HEK293 (cell line): Measurements from ENCODE around the gene MECP2.

Source experiments
- EGR2 ChIP-seq: fragments of 450-650 bp; formaldehyde crosslinking; IDR thresholded peaks from 2 replicates; pipeline ENCODE4 v1.5.1; 2016; ENCODE audit warnings: low read depth, missing biosample characterization, missing genetic modification characterization
- MYNN ChIP-seq: fragments of 450-650 bp; formaldehyde crosslinking; IDR thresholded peaks from 2 replicates; pipeline ENCODE4 v1.5.1; 2016; ENCODE audit warnings: missing biosample characterization, missing genetic modification characterization, borderline replicate concordance
- TCF7L2 ChIP-seq: IDR thresholded peaks from 2 replicates; pipeline ENCODE4 v1.6.1; 2011; ENCODE audit warnings: low read depth, mild to moderate bottlenecking, inconsistent platforms, low read length, moderate library complexity, borderline replicate concordance
- TRIM28 ChIP-seq: IDR thresholded peaks from 2 replicates; pipeline ENCODE4 v1.6.1; 2011; ENCODE audit warnings: low read length, control low read depth, borderline replicate concordance
- YY1 ChIP-seq: fragments of 450-650 bp; formaldehyde crosslinking; IDR thresholded peaks from 2 replicates; pipeline ENCODE4 v1.5.1; 2018; ENCODE audit warnings: missing biosample characterization, missing genetic modification characterization
- ZBTB20 ChIP-seq: fragments of 450-650 bp; formaldehyde crosslinking; IDR thresholded peaks from 2 replicates; pipeline ENCODE4 v1.5.1; 2016; ENCODE audit warnings: missing biosample characterization, missing genetic modification characterization
- ZFP3 ChIP-seq: fragments of 450-650 bp; formaldehyde crosslinking; IDR thresholded peaks from 2 replicates; pipeline ENCODE4 v1.5.1; 2016; ENCODE audit warnings: low read depth, missing biosample characterization, missing genetic modification characterization
- ZNF311 ChIP-seq: fragments of 450-650 bp; formaldehyde crosslinking; IDR thresholded peaks from 2 replicates; pipeline ENCODE4 v1.5.1; 2017; ENCODE audit warnings: missing biosample characterization, missing genetic modification characterization, borderline replicate concordance
- ZNF48 ChIP-seq: fragments of 450-650 bp; formaldehyde crosslinking; IDR thresholded peaks from 2 replicates; pipeline ENCODE4 v1.5.1; 2016; ENCODE audit warnings: missing biosample characterization, missing genetic modification characterization
- ZNF558 ChIP-seq: fragments of 450-650 bp; formaldehyde crosslinking; IDR thresholded peaks from 2 replicates; pipeline ENCODE4 v1.5.1; 2016; ENCODE audit warnings: missing biosample characterization, missing genetic modification characterization
- ZNF561 ChIP-seq: fragments of 450-650 bp; IDR thresholded peaks from 2 replicates; pipeline ENCODE4 v1.5.1; 2018; ENCODE audit warnings: missing biosample characterization, missing genetic modification characterization, borderline replicate concordance
- ZNF843 ChIP-seq: fragments of 450-650 bp; formaldehyde crosslinking; IDR thresholded peaks from 2 replicates; pipeline ENCODE4 v1.5.1; 2016; ENCODE audit warnings: missing biosample characterization, missing genetic modification characterization
- TF ChIP-seq, protein P1 (sequence below): fragments of 450-650 bp; formaldehyde crosslinking; IDR thresholded peaks from 2 replicates; pipeline ENCODE4 v1.5.1; 2016; ENCODE audit warnings: missing biosample characterization, missing genetic modification characterization
- TF ChIP-seq, protein P2 (sequence below): fragments of 450-650 bp; formaldehyde crosslinking; conservative IDR thresholded peaks from 2 replicates; pipeline ENCODE4 v1.5.1; 2016; ENCODE audit warnings: low read depth, missing biosample characterization, missing genetic modification characterization

- TF ChIP-seq, protein P1, sequence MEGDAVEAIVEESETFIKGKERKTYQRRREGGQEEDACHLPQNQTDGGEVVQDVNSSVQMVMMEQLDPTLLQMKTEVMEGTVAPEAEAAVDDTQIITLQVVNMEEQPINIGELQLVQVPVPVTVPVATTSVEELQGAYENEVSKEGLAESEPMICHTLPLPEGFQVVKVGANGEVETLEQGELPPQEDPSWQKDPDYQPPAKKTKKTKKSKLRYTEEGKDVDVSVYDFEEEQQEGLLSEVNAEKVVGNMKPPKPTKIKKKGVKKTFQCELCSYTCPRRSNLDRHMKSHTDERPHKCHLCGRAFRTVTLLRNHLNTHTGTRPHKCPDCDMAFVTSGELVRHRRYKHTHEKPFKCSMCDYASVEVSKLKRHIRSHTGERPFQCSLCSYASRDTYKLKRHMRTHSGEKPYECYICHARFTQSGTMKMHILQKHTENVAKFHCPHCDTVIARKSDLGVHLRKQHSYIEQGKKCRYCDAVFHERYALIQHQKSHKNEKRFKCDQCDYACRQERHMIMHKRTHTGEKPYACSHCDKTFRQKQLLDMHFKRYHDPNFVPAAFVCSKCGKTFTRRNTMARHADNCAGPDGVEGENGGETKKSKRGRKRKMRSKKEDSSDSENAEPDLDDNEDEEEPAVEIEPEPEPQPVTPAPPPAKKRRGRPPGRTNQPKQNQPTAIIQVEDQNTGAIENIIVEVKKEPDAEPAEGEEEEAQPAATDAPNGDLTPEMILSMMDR: no peak
- TF ChIP-seq TCF7L2: 0 out of 2 replicates have a peak, but pooled peaks have one; percentile 50
- 0 out of 2 replicates have a peak, but pooled peaks have one; percentile 7 for TF ChIP-seq EGR2 (tag by site-specific recombination)
- TF ChIP-seq TRIM28: no peak
- no peak for TF ChIP-seq ZNF48
- no peak for TF ChIP-seq ZNF558 (tag by site-specific recombination)
- TF ChIP-seq MYNN (tag by site-specific recombination): no peak
- peak; percentile 64; the same call in 1 of the 2 replicates for TF ChIP-seq ZNF561 (tag by site-specific recombination)
- no peak; the same call in 1 of the 2 replicates for TF ChIP-seq ZBTB20 (tag by site-specific recombination)
- TF ChIP-seq YY1 (tag by site-specific recombination): no peak
- TF ChIP-seq ZFP3 (tag by site-specific recombination): no peak
- TF ChIP-seq ZNF843 (tag by site-specific recombination): no peak
- TF ChIP-seq ZNF311 (tag by site-specific recombination): no peak
- TF ChIP-seq, protein P2, sequence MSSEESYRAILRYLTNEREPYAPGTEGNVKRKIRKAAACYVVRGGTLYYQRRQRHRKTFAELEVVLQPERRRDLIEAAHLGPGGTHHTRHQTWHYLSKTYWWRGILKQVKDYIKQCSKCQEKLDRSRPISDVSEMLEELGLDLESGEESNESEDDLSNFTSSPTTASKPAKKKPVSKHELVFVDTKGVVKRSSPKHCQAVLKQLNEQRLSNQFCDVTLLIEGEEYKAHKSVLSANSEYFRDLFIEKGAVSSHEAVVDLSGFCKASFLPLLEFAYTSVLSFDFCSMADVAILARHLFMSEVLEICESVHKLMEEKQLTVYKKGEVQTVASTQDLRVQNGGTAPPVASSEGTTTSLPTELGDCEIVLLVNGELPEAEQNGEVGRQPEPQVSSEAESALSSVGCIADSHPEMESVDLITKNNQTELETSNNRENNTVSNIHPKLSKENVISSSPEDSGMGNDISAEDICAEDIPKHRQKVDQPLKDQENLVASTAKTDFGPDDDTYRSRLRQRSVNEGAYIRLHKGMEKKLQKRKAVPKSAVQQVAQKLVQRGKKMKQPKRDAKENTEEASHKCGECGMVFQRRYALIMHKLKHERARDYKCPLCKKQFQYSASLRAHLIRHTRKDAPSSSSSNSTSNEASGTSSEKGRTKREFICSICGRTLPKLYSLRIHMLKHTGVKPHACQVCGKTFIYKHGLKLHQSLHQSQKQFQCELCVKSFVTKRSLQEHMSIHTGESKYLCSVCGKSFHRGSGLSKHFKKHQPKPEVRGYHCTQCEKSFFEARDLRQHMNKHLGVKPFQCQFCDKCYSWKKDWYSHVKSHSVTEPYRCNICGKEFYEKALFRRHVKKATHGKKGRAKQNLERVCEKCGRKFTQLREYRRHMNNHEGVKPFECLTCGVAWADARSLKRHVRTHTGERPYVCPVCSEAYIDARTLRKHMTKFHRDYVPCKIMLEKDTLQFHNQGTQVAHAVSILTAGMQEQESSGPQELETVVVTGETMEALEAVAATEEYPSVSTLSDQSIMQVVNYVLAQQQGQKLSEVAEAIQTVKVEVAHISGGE: no peak
Measured at GRCh38 chrX:153972368-153973126, 125.0 kb downstream of the MECP2 start, which contains the start of gene TMEM187.
